Upper lobe of right lung (tissue), 1 donor: ENCODE results near the gene EHD4. TPM values are rescaled to one million over a fixed set of nuclear protein-coding genes. Genes with fewer than 3 reads are reported as not detected.

Experiments used
- ATAC-seq: fragments of 200-7000 bp; cut with Tn5 transposase; one replicate; pipeline ENCODE4 v1.9.1; 2020; ENCODE audit warnings: mild to moderate bottlenecking, moderate library complexity
- DNase-seq: peaks from one replicate; pipeline ENCODE4 v3.0.0-alpha.2; 2020
- H3K27ac ChIP-seq: fragments of 200-600 bp; one replicate; pipeline ENCODE4 v1.8.0; 2022
- H3K27me3 ChIP-seq: fragments of 200-600 bp; one replicate; pipeline ENCODE4 v1.8.0; 2022; ENCODE audit warnings: mild to moderate bottlenecking
- H3K36me3 ChIP-seq: fragments of 200-600 bp; one replicate; pipeline ENCODE4 v1.8.0; 2022
- H3K4me1 ChIP-seq: fragments of 200-600 bp; one replicate; pipeline ENCODE4 v1.8.0; 2022
- H3K4me3 ChIP-seq: fragments of 200-600 bp; one replicate; pipeline ENCODE4 v1.8.0; 2022; ENCODE audit warnings: mild to moderate bottlenecking
- H3K9me3 ChIP-seq: fragments of 200-600 bp; one replicate; pipeline ENCODE4 v1.8.0; 2022
- intact Hi-C: fragments of 100-400 bp; cut with DNase I; formaldehyde crosslinking; loops from one replicate; pipeline ENCODE4 v1.11.0; 2022
- microRNA-seq: library from miRNA; unstranded; fragments of <30 nt; microRNA quantifications from one replicate; pipeline ENCODE4 v1.2.0, GENCODE V29; 2020; ENCODE audit warnings: borderline microRNAs expressed
- total RNA-seq: library from RNA; stranded (reverse); fragmentation: NEBNext Ultra II Directional; extraction: Animal tissue kit (Norgen Biotek cat#: 25700); gene quantifications from one replicate; pipeline ENCODE4 v1.2.1, GENCODE V29; 2021
- TF ChIP-seq, protein P1 (sequence below): fragments of 200-600 bp; IDR thresholded peaks from one replicate; pipeline ENCODE4 v1.8.0; 2022; ENCODE audit warnings: antibody characterized with exemption
- donor health status: DM: no; HTN: yes; CAD: no; lungs with severe emphysema.

Gene EHD4
- total RNA-seq, 1 donor from 2014 or later = 39.5 TPM

DNA sequence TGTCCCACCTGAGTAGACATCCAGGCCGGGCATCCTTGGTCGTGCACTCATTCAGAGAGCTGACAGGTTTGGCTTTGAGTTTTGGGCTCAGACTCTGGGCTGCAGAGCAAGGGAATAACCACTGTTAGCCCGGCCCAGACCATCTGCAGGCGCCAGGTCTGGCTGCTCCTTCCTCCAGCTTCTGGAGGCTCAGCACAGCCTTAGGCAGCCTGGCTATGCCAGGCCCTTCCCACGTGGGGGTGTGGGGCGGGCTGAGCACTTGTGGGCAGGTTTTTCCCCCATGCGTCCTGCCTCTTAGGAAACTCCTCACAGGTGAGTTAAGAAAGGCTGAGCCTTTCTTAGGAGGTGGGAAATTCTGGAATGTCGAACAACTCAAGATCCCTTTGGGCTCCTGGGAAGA is 122.5 kb downstream of the EHD4 start:
- Histone ChIP-seq H3K27ac (no peak overlapping the region), H3K36me3 (peaks cover 36% of the 10 kb centered on the region), H3K9me3 (no peaks in the 10 kb centered on the region), H3K4me1 (no peaks in the 10 kb centered on the region), H3K4me3 (no peak overlapping the region), H3K27me3 (no peaks in the 10 kb centered on the region)
- DNase-seq (peak; percentile 85), ATAC-seq (peak; percentile 68)
- intact Hi-C loops = no loop called here
- TF ChIP-seq, protein P1, sequence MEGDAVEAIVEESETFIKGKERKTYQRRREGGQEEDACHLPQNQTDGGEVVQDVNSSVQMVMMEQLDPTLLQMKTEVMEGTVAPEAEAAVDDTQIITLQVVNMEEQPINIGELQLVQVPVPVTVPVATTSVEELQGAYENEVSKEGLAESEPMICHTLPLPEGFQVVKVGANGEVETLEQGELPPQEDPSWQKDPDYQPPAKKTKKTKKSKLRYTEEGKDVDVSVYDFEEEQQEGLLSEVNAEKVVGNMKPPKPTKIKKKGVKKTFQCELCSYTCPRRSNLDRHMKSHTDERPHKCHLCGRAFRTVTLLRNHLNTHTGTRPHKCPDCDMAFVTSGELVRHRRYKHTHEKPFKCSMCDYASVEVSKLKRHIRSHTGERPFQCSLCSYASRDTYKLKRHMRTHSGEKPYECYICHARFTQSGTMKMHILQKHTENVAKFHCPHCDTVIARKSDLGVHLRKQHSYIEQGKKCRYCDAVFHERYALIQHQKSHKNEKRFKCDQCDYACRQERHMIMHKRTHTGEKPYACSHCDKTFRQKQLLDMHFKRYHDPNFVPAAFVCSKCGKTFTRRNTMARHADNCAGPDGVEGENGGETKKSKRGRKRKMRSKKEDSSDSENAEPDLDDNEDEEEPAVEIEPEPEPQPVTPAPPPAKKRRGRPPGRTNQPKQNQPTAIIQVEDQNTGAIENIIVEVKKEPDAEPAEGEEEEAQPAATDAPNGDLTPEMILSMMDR = no peak

DNA sequence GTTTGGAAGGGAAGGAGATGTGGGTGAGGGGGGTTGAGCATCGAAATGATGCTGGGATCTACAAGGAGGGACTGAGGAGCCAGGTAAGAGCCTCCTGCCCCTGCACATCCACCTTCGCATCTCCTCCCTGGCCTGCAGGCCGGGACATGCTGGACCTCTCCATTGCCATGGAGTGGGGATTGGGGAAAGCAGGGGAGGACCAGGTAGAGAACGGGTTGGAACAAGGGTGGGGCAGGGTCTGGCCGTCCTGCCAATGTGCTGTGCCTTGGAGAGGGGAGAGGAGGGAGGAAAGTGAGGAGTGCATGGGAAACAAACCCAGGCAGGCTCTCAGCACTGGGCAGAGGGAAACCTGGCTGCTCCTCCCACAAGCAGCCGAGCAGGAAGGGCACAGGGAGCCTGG is 123.2 kb downstream of the EHD4 start:
- Histone ChIP-seq H3K4me3 (no peak overlapping the region), H3K27ac (no peak overlapping the region), H3K36me3 (peaks cover 42% of the 10 kb centered on the region), H3K9me3 (no peaks in the 10 kb centered on the region), H3K4me1 (no peaks in the 10 kb centered on the region), H3K27me3 (no peaks in the 10 kb centered on the region)
- ATAC-seq = no peak
- DNase-seq = no peak
- TF ChIP-seq, protein P1 = no peak
- intact Hi-C loops = no loop called here

DNA sequence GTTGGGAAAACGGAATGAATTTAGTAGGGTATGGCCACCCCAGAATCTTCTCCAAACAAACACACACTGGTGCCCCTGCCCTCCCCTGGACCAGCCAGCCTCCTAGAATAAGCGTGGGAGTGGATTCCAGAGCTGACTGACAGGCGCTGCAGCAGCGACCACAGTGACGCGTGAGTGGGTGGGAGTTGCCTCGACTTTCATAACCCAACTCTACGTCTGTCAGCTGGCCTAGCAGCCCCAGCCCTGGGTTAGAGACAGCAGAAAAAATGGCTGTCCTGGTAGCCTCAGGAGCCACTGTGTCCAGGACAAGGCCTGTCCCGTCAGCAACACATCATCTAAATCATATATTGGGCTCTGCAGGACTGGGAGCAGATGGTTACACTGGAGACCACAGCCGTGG is 123.7 kb downstream of the EHD4 start:
- Histone ChIP-seq H3K27ac (no peak overlapping the region), H3K4me3 (no peak overlapping the region), H3K27me3 (no peaks in the 10 kb centered on the region), H3K4me1 (no peaks in the 10 kb centered on the region), H3K36me3 (peaks cover 45% of the 10 kb centered on the region), H3K9me3 (no peaks in the 10 kb centered on the region)
- TF ChIP-seq, protein P1 = no peak
- ATAC-seq = no peak
- intact Hi-C loops = no loop called here
- DNase-seq = no peak

DNA sequence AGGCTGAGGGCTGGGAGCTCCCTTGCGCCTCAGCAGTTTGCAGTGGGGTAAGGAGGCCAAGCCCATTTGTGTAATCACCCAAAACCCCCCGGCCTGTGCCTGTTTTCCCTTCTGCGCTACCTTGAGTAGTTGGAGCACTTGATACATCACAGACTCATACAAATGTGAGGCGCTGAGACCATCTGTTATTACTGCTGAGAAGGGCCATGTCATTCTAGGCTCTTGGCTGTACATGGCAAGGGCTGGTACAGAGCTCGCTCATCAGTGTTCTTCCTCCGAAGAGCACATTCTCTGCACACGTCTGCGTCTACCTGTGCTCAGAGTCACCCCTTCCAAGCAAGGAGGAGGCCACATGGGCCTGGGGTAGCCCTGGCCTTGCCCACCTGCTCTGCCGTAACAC is 124.4 kb downstream of the EHD4 start:
- intact Hi-C loops = no loop called here
- ATAC-seq (no peak), DNase-seq (no peak)
- no peak overlapping the region for H3K4me3 ChIP-seq
- TF ChIP-seq, protein P1 = no peak
- H3K27ac ChIP-seq = no peak overlapping the region
- no peaks in the 10 kb centered on the region for H3K4me1 ChIP-seq
- H3K9me3 ChIP-seq = no peaks in the 10 kb centered on the region
- no peaks in the 10 kb centered on the region for H3K27me3 ChIP-seq
- peaks cover 52% of the 10 kb centered on the region for H3K36me3 ChIP-seq

DNA sequence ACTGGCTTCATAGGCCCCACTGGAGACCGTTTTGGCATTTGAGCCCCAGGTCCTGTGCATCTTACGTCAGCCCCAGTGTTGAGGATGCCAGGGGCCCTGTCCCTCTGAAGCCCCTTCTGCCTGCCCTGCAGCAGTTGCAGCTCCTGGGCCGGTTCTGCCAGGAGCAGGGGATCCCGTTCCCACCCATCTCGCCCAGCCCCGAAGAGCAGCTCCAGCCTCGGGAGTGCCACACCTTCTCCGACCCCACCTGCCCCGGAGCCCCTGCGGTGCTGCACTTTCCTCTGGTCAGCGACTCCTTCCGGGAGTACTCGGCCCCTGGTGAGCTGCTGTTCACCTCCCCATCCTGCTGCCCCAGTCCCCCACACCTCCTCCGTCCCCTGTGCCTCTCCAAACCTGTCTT is 125.2 kb downstream of the EHD4 start:
- Histone ChIP-seq H3K27me3 (no peaks in the 10 kb centered on the region), H3K4me3 (no peak overlapping the region), H3K36me3 (peaks cover 55% of the 10 kb centered on the region), H3K4me1 (no peaks in the 10 kb centered on the region), H3K9me3 (no peaks in the 10 kb centered on the region), H3K27ac (no peak overlapping the region)
- DNase-seq = no peak
- intact Hi-C loops = no loop called here
- no peak for ATAC-seq
- TF ChIP-seq, protein P1 = no peak

Small RNA genes lying within 50 kb of the gene (microRNA-seq; reads per million reads assigned to microRNA genes)
- gene MIR4310 = not detected

Other genes starting within 250 kb of the EHD4 start
- gene MAPKBP1, start 198.1 kb downstream of the EHD4 start, total RNA-seq = 22.4 TPM
- gene JMJD7, start 144.5 kb downstream of the EHD4 start, total RNA-seq = 36.7 TPM
- gene PLA2G4B, start 133.7 kb downstream of the EHD4 start, total RNA-seq = 14.4 TPM
- 1.9 TPM for gene SPTBN5, start 78.5 kb downstream of the EHD4 start, total RNA-seq
- 1.5 TPM for gene PLA2G4E, start 48.5 kb upstream of the EHD4 start, total RNA-seq
- gene PLA2G4D, start 122.0 kb upstream of the EHD4 start, total RNA-seq = not detected
- gene PLA2G4F, start 184.1 kb upstream of the EHD4 start, total RNA-seq = 104 TPM
- gene VPS39, start 235.7 kb upstream of the EHD4 start, total RNA-seq = 83.3 TPM